ENCODE measurements around the gene UBTD1.

- TF ChIP-seq CTCF (IDR thresholded peaks at IDR 0.05) (no peak), POLR2AphosphoS5 (IDR thresholded peaks at IDR 0.05) (no peak)
Observed at GRCh38 chr10:97451605-97452004, 47.1 kb upstream of the UBTD1 start.
